ENCODE measurements around the gene PRPF38A. TPM values are rescaled to one million over a fixed set of nuclear protein-coding genes. Genes with fewer than 3 reads are reported as not detected.

PRPF38A gene, protein sequence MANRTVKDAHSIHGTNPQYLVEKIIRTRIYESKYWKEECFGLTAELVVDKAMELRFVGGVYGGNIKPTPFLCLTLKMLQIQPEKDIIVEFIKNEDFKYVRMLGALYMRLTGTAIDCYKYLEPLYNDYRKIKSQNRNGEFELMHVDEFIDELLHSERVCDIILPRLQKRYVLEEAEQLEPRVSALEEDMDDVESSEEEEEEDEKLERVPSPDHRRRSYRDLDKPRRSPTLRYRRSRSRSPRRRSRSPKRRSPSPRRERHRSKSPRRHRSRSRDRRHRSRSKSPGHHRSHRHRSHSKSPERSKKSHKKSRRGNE
- total RNA-seq: 10 to 100 TPM; 73.9 to 97.2 (median 95.4) TPM
- 39.8 TPM for total RNA-seq (2013)

DNA sequence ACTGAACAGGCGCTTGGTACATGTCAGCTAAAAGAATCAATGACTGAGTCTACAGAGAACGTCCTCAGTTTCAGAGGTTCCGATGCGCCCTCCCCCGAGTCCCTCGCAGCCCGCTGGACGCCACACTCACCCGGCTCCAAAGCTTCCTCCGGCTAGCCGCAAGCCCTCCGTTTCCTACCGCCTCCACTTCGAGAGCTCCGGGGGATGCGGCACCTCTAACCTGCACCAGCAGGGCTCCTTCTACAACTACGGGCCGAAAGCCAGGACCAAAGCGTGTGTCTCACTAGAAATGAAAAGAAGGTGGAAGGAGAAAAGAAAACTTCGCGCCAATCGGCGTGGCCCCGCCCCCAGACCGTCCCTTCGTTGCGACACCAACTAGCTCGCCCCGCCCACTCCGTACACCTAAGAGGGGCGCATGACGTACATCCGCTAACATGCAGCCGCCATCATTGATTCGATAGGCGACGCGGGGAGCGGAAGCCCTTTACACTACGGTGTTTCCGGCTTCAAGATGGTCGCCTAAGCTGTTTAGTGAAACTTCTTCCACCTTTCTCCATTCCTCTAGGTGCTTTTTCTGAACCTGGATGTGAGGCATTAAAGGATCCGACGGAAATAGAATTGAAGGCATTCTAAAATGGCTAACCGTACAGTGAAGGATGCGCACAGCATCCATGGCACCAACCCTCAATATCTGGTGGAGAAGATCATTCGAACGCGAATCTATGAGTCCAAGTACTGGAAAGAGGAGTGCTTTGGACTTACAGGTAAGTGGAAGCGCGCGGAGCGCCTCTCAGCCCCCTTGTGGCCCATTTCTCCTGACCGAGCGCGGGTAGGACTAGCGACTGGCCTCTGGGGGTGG lies at the start of gene PRPF38A, which contains the start of gene ORC1:
Gene PRPF38A (plus strand): TSS at position 487 of the 859 bp plus-strand sequence. CDS start 148 bp downstream, at position 635.
Gene ORC1 (minus strand): TSS at position 308 of the 859 bp plus-strand sequence. CDS start 2,200 bp downstream, outside the sequence.
- DNase-seq (peak; percentile 96 to 100), ATAC-seq (peak; percentile 92 to 97 (median 94))
- intact Hi-C loops (cut with micrococcal nuclease): loop anchor here (1.0 to 5.0 kb wide), 6 partner anchors 20 to 322 kb away; partner anchors contain the start of genes CC2D1B and ZYG11B
- peaks cover 34 to 50% of the 10 kb centered on the region in 2 donors for H3K4me1 Mint-ChIP-seq
- H3K27me3 ChIP-seq (ENCODE audit: control insufficient read depth, insufficient read depth, low read length): no peaks in the 10 kb centered on the region
- no peaks in the 10 kb centered on the region for H3K9me3 Mint-ChIP-seq
- H3K9me3 ChIP-seq (ENCODE audit: control insufficient read depth, insufficient read depth, low read length): no peaks in the 10 kb centered on the region
- H3K4me3 Mint-ChIP-seq: peak within 1 kb of the TSS; percentile 100
- H3K27me3 Mint-ChIP-seq (ENCODE audit: low read depth in 2 of 2): no peaks in the 10 kb centered on the region
- H3K4me1 ChIP-seq (ENCODE audit: control insufficient read depth, insufficient read depth, low read length): peaks cover 10% of the 10 kb centered on the region
- H3K36me3 Mint-ChIP-seq: peaks cover 10% of the 10 kb centered on the region
- peaks cover 19% of the 10 kb centered on the region for H3K36me3 ChIP-seq (ENCODE audit: control insufficient read depth, insufficient read depth, low read length)
- H3K4me3 ChIP-seq (ENCODE audit: low read length): peak within 1 kb of the TSS; percentile 72
- H3K27ac Mint-ChIP-seq: peak within 1 kb of the TSS; percentile 95 to 98
- under 1% methylated on average over 57 of the region's 57 CpGs for WGBS (ENCODE audit: insufficient coverage)
- H3K27ac ChIP-seq (ENCODE audit: low read length): peak within 1 kb of the TSS; percentile 87
- TF ChIP-seq, protein P1, sequence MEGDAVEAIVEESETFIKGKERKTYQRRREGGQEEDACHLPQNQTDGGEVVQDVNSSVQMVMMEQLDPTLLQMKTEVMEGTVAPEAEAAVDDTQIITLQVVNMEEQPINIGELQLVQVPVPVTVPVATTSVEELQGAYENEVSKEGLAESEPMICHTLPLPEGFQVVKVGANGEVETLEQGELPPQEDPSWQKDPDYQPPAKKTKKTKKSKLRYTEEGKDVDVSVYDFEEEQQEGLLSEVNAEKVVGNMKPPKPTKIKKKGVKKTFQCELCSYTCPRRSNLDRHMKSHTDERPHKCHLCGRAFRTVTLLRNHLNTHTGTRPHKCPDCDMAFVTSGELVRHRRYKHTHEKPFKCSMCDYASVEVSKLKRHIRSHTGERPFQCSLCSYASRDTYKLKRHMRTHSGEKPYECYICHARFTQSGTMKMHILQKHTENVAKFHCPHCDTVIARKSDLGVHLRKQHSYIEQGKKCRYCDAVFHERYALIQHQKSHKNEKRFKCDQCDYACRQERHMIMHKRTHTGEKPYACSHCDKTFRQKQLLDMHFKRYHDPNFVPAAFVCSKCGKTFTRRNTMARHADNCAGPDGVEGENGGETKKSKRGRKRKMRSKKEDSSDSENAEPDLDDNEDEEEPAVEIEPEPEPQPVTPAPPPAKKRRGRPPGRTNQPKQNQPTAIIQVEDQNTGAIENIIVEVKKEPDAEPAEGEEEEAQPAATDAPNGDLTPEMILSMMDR (IDR thresholded peaks at IDR 0.05): peak; percentile 47

DNA sequence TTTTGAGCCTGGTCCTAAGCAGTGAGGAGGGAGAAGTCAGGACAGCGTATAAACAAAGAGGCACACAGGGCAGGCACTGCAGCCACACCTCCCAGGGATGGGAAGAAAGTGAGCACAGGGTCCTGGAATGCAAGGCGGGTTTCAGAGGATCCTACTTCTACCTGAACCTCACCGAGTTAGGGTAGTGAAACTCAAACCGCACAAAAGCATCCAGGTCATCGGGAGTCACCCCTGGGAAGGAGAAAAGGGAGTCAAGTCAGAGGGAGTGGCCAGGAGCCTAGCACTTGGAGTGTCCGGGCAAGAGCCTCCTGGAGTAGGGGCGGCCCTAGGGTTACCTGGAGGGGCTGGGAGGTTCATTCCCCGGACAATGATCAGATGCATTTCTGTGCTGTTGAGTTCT lies 49.0 kb upstream of the PRPF38A start:
- H3K4me1 Mint-ChIP-seq: peaks cover 0 to 5% of the 10 kb centered on the region in 2 donors
- intact Hi-C loops (cut with micrococcal nuclease): no loop called here
- ATAC-seq: no peak
- H3K36me3 Mint-ChIP-seq: peaks cover 24% of the 10 kb centered on the region
- H3K9me3 Mint-ChIP-seq: no peaks in the 10 kb centered on the region
- Histone ChIP-seq H3K27ac (ENCODE audit: low read length) (no peak overlapping the region), H3K9me3 (ENCODE audit: control insufficient read depth, insufficient read depth, low read length) (no peaks in the 10 kb centered on the region), H3K36me3 (ENCODE audit: control insufficient read depth, insufficient read depth, low read length) (peaks cover 90% of the 10 kb centered on the region), H3K4me3 (ENCODE audit: low read length) (no peak overlapping the region), H3K27me3 (ENCODE audit: control insufficient read depth, insufficient read depth, low read length) (no peaks in the 10 kb centered on the region), H3K4me1 (ENCODE audit: control insufficient read depth, insufficient read depth, low read length) (no peaks in the 10 kb centered on the region)
- DNase-seq: no peak
- TF ChIP-seq, protein P1 (IDR thresholded peaks at IDR 0.05): no peak
- peak overlapping the region; percentile 46 to 56 for H3K27ac Mint-ChIP-seq
- H3K4me3 Mint-ChIP-seq: no peak overlapping the region
- 97% methylated on average over 8 of the region's 8 CpGs for WGBS (ENCODE audit: insufficient coverage)
- no peaks in the 10 kb centered on the region for H3K27me3 Mint-ChIP-seq (ENCODE audit: low read depth in 2 of 2)

DNA sequence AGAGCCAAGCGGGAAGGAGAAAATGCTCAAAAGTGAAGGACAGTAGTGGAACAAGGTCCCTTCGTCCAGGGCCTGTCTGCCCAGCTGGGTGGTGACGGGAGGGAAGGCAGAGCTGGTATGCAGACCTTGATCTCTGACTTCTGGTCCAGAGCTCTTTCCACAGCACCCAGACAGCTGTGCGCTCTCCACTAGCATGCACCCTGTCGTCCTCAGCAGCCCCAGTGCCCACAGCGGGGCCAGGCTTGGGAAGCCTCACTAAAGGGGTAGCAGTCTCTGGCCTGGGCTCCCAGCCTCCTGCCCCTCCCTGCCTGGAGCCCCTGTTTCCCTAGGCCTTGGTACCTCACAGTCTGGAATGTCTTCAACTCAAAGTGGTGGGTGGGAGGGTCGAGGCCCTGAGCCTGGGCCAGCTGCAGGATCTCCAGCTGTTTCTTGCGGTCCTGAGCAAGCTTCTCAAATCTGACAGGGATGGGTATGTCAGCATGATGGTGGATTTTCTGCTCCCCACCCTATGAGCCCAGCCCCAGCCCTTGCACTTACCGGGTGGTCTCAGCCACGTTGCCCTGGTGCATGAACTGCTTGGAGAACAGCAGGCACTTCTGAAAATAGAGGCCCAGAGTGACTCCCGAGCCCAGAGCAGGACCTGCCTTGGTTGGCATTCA lies 48.4 kb upstream of the PRPF38A start:
- ATAC-seq (no peak), DNase-seq (no peak)
- intact Hi-C loops (cut with micrococcal nuclease): no loop called here
- Histone ChIP-seq H3K27ac (ENCODE audit: low read length) (no peak overlapping the region), H3K9me3 (ENCODE audit: control insufficient read depth, insufficient read depth, low read length) (no peaks in the 10 kb centered on the region), H3K36me3 (ENCODE audit: control insufficient read depth, insufficient read depth, low read length) (peaks cover 93% of the 10 kb centered on the region), H3K4me3 (ENCODE audit: low read length) (no peak overlapping the region), H3K4me1 (ENCODE audit: control insufficient read depth, insufficient read depth, low read length) (no peaks in the 10 kb centered on the region), H3K27me3 (ENCODE audit: control insufficient read depth, insufficient read depth, low read length) (no peaks in the 10 kb centered on the region)
- Mint-ChIP-seq H3K4me3 (no peak overlapping the region), H3K27me3 (ENCODE audit: low read depth in 2 of 2) (no peaks in the 10 kb centered on the region), H3K27ac (peak overlapping the region in 1 of 2 donors; percentile 56), H3K4me1 (peaks cover 0 to 5% of the 10 kb centered on the region in 2 donors), H3K9me3 (no peaks in the 10 kb centered on the region), H3K36me3 (peaks cover 24% of the 10 kb centered on the region)
- TF ChIP-seq, protein P1 (IDR thresholded peaks at IDR 0.05): no peak
- 98% methylated on average over 11 of the region's 11 CpGs for WGBS (ENCODE audit: insufficient coverage)
